GM21825 (cell line): ENCODE data around the gene ANK3.

ENCODE experiments used
- ATAC-seq: cut with Tn5 transposase; IDR thresholded peaks from one replicate; pipeline ENCODE4 v1.9.1; 2021; ENCODE audit warnings: mild to moderate bottlenecking, moderate library complexity; ENCODE audit not compliant: unreplicated experiment

ANK3 gene

DNA sequence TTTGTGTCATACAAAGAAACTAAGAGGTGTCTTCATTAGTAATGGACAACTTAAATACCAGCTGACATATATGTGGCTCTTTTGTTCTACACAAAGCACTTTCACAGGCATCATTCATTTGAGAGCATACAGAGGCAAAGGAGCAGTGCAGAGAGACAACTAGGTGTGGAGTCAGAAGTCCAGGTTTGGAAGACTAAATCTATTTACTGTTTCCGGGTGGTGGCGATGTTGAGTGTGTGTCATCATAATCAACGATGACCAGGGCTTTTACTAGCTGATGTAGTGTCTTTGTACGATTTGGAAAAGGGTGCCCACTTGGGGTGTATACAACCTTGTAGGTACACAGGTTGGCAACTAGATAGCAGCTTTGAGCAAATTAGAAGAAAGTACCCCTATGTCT is 287.9 kb downstream of the ANK3 start:
- ATAC-seq: no peak

DNA sequence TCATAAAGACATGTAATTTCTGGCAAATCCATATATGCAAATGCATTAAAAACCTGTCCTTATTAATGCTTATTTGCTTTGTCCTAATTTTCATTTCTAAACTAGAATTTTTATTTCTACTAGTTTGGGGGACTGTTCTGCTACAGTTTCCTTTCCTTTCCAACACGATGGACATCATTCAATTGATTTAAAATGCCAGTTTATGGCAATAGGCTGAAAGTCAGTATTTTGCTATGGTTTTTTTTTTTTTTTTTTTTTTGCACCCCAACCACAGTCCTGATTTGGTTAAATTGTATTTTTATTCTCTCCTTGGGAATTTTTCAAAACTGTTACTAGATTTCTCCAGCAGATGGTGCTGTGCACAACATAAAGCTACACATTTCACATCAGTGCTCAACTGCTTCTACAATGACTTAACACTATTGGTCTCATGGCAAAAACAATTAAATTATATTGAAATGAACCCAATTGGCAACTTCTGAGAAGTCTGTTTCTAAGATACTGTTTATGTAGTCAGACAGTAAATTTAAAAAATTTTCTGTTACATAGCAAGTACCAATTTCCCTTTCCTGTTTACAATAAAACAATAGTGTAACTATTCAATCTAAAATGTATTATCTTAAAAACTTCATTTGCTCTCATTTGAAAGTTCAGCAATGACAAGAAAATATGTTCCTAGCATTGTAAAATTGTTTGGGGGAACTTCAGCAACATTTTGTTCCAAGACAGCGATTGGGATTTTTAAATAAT is 289.5 kb downstream of the ANK3 start:
- no peak for ATAC-seq

DNA sequence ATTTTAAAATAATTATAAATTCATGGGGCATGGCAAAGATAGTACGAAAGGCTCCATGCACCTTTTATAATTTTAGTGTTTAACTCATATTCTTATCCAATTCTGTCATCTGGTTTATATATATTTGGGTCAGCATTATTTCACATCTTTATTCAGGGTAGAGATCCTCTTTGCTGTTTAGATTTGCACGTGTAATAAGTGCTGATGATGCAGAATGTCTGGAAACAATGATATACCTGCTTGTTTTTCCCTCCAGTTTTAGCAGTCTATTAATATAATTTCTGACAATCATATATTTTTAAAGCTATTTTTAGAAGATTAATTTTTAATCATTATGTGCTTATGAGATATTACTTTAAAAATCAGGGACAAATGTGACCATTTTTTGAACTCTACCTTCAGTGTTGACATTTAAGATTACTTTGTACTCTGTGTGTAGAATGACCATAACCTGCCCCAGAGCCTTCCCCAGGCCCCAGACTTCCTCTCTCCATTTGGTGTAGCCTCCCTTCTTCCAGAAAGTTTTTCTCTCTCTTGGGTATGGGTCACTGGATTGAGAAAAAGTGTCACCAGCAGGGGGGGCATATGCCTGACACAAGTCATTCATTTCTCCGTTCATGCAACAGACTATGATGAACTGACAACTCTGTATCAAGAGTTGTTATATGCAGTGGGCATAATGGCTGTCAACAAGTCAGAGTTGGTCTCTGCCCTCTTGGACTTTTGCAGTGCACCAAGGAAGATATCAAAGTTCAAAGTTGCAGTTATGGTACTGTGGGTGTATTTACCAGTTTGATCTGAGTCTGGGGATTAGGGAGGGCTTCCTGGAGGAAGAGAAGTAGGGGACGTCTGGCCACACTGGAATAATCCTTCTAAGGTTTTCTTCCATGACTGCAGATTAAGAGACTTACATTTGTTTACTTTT is 290.7 kb downstream of the ANK3 start:
- ATAC-seq: no peak

DNA sequence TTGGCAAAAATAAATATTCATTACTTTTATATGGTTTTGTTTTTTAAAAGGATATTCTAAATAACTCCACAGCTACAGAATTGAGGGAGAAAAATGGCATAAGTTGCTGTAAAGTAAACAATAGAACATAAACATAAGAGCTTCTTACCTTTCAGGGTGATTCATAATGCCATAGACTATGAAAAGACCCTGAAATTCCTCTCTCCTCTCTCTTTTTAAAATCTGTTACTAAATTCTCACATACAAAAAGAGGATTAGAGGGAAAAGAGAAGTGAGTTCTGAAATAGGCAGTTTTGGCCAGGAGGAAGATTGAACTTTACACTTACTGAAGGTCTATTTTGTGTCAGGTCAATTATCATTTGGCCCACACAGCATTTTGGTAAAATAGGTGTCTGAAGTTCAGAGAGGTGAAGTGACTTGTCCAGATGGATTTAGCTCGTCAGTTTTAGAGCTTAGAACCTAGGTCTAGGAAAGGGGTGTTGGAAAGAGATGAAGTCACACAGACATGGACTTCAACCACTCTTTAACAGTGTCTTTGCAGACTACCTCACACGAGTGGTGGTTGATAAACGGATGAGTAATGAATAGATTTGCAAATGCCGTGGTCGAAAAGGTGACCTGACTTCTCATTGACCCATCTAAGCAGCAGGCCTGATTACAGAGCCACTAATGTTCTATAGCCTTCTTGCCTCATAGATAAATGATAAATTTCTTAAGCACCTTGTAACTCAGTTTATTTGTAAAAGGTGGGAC is 292.7 kb downstream of the ANK3 start:
- ATAC-seq: peak; percentile 84

DNA sequence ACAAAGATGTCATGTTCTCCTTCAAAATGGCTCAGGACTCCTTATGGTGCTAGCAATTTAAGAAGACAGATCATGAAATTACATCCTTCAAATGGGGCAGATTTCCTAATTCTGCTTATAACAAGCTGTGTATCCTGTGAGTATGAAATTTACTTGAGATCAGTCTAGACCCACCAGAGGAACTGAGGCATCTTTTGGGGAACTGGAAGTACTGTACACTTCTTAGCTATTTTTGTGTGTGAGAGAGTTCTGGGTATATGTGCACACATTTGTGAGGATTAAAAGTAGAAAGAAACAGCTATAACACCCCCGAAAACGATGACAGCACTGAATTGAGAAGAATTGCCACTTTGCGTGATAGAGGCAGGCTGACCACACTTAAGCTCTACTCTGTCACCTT is 296.4 kb downstream of the ANK3 start:
- no peak for ATAC-seq

DNA sequence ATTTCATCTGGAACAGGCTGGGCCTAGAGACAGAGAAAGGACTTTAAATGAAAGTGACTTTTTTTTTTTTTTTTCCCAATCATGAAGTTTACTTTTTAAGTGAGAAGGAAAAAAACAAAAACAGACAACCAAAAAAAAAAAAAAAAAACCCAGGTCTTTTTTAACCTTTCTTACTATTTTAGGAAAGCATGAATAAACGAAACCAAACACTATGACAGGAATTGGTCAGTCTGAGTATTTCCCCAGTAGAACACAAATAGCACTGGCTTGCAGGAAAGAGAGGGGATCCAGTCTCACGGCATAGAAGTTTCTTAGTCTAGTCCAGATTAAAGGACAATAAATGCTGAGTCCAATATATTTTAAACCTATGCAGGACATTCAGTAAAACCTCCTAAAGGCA is 302.8 kb downstream of the ANK3 start:
- ATAC-seq: peak; percentile 81

DNA sequence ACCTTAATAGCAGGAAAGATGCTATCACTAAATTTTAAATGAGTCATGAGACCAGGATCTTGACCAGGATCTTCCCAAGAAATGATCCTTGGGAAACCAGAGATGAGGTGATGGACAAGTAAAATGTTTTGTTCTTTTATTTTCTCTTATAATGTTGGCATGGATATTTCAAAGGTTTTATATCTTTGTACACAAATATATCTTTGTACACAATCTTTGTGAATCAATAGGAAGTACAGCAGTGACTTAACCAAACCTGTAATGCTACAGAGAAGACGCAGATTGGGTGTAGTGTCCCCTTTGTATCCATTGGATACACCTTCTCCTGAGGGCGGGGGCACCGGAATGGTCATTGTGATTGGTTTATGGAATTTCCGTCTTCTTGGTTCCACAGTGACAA is 303.3 kb downstream of the ANK3 start:
- no peak for ATAC-seq

DNA sequence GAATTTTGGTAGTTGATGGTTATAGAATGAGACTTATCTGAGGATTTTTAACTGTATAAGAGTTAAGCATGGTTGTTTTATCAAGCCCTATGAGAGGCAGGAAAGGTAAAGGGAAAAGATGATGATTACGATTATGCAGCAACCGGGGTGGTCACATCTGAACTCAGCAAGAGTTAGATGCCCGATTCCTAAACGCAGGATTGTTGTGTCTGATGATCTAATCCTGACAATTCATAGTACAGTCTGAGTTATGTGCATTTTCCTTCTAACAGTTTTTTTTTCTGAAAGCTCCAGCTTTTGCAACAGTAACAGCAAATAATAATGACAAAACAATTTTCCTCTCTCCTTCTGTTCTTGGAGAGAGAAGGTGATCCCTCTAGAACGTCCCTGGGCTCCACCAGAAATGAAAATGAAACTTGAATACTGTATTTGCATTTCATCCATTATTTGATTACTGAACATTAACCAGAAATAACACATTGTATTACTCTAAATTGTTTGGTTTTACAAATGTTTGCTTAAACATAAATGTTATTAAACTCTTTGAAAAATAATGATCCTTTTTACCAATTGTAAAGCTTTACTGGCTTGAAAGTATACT is 306.8 kb downstream of the ANK3 start:
- ATAC-seq: no peak

DNA sequence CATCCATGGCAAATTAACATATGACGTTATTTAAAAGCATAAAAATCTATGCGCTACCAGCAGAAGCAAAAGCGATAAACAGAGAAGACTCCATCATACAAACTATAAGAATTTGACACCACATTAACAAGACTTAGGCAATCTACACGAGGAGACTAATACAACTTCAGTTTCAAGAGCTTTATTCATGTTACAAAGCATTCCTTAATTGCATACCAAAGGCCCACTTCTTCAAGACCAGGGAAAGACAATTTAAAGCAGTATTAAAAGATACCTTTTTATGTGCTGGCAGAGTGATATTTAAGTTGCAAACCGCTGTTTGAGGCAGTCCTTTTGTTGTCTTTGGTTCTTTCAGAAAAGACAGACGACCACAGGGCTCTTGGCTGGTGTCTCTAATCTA is 307.3 kb downstream of the ANK3 start:
- no peak for ATAC-seq

DNA sequence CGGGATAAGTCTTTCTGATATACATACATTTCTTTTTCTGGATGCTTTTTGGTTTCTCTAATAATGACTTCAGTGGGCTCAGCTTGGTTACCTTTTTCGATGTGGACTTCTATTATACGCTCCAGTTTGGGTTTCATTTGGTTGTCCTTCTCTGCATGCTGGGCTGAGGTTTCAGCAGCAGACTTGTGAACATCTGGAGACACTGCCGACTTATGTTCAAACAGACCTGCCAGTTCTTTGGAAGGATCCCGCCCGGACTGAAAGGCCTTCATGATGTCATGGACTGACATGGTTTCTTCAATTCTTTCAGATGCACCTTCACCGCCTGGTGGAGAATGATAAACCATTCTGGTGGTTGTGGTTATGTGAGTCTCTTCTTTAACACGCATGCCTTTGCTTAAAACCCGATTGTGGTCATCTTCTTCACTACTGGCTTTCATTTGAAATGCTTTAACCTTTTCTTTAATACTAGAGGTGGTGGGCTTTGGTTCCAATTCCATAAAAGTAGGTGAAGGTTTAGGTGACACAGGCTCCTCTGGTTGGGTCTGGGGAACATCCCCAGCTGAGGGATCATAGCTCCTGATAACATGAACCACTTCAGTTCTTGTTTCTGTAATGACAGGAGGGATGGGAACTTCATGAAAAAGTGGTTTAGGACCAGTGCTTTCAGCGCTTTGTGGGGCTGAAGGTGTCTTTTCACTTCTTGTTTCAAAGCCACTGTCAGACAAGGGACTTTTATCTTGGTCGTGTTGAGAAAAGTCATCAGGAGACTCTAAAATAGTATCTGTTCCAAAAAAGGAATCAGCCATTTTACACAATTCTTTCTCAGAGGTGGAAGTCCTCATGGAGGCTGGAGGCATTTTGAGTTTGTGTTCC is 315.7 kb downstream of the ANK3 start:
- ATAC-seq: peak; percentile 92

DNA sequence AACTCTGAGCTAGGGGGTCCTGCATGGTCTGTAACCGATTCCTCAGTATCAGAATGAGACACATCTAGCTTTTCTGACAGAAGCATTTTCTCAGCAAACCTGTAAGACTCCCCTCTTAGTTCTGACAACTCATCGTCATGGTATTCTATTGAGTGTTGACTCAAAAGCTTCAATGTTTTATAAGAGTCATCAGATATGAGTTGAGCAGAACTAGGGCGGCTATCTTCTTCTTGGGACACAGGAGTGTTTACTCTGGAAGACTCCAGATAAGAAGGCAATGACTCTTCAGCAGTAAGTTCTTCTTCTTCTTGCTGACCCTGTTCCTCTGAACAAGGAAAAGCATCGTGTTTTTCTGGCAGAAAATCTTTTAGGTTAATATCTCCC is 316.3 kb downstream of the ANK3 start:
- ATAC-seq: no peak

DNA sequence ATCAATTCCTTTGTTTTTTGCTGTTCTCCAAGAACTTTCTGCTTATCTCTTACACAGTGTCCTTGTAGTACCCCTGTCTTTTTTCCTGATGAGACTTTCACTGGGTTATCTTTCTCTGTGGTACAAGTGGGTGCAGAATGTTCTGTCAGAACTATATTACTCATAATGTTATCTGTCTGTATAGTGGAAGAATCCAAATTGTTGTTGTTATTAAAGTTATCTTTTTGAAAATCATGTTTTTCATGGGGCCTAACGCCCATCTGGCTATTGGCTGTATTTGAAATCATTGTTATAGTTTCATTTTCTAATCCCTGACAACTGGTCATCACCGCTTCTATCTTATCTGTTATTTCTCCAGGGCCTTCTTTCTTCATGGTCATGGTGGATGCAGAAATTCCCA is 320.4 kb downstream of the ANK3 start:
- ATAC-seq: no peak

DNA sequence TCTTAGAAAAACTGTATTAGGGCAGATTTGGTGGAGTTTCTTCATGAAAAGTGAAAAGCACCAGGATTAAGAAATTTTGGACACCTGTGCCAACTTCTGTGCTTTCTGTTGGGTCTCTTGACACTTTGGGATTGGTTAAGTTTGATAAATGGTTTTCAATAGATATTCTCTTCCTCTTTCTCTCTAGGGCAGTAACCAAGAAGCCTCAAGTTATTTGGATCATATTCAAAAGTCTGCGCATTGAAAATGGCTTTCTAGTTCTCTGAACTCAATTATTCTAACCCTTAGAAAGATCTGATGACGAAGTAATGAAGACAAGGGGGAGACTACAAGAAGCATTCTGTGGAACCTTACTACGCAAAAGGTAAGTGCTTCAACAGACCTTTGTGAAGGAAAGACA is 339.3 kb downstream of the ANK3 start:
- ATAC-seq: no peak

DNA sequence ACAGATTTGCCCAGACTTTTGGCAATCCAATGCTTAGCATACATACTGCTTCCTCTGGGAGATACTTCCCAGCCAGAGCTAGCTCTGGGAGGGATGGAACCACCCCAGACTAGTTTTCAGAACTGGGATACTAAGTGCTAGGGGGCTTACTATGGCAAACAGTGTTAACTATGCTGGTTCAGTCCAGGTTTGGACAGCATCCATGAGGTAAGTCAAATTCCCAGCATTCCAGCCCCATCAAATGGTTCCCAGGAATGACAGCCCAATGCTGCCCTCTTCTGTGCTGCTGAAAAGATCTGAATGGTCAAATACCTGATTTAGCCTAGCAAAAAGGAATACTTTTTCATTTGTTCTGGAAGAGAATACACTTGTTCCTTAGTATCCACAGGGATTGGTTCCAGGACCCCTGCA is 341.6 kb downstream of the ANK3 start:
- ATAC-seq: no peak

DNA sequence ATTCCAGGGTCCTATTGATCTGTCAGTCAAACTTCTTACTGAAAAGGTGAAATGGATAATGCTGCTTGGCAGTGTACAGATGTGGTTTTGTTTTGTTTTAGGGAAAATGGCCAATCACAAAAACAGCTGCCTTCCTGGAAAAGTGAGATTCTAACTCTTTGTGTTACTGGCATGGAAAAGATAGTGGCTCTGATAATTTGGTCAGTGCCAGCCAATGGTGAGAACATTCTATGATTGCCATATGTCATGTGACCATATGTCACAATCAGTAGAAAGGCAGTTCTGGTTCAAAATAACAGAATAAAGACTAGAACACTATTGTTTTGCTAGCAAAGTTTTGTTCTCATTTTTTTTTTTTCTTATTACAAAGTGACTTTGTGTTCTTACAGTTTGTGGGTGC is 344.1 kb downstream of the ANK3 start:
- ATAC-seq: no peak

DNA sequence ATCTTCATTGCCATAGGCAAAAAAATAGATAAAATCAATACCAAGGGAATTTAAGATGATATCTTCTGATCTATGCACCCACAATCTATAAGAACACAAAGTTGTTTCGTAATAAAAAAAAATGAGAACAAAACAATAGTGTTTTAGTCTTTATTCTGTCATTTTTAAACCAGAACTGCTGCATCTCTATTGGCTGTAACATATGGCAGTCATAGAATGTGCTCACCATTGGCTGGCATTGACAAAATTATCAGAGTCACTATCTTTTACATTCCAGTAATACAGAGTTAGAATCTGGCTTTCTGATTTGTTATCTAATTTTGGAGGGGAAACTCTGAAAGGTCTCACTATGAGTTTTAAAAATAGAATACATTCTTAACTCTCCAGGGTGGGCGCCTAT is 344.7 kb downstream of the ANK3 start:
- no peak for ATAC-seq

DNA sequence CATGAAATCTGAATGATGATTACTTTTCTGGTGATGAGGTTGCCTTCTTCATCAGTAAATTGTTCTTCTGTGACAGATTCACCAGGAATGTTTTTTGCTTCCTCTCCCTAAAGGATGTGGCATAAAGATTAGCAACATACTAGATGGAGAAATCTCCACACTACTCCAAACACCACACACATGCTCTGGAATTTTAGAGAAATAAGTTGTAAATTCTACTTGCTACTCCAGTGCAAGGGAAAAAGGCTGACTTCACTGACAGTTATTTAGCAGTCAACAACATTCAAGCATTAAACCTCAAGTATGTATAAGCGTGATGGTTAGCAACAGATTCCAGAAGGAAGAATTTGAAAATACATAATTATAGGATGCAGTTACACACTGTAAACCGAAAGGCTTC is 345.4 kb downstream of the ANK3 start:
- ATAC-seq: no peak

DNA sequence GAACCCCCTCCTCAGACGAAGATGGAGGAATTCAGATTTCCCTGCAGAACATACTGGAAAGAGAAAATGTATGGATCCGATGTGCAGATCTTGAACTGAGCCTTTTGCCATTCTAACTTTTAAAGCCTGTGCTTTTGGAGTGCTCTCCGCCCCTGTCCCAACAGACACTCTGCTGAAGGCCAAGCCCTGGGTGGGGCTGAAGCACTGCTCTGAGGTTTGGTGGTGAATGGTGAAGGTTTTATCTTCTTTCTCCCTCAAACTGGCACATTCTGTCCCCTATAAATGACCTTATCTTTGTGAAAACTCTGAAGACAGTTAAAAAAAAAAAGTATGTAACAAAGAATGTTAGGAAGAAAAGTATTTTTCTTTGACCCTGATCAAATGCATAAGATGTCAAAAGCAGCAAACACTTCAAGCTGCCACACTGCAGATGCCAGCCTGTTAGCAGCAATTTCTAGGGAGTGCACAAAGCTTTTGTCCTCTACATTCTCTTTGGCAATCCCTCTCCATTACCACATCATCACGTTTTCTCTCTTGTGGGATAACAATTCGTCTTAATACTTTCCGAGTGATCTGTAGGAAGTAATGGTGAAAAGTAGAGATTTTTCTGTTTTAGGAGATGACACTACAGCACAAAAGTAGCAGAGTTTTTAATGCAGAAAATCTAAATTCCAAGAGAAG is 346.0 kb downstream of the ANK3 start:
- no peak for ATAC-seq

DNA sequence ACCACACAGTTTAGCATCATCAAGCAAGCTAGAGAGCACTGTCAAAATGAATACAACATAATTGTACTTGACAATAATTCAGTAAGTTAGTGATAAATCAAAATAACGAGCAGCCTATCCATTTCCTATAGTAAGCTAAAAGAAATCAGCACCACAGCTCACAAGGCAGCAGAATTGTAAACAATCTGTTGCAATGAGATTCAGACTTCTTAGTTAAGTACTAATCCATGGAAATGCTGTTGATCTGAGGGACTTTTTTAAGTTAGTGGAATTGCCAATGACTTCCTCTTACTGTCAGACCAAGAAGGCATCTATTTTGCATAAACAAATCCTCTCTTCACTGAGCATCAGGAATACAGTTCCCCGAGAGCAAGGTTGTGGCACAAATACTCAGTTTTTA is 346.8 kb downstream of the ANK3 start:
- no peak for ATAC-seq

DNA sequence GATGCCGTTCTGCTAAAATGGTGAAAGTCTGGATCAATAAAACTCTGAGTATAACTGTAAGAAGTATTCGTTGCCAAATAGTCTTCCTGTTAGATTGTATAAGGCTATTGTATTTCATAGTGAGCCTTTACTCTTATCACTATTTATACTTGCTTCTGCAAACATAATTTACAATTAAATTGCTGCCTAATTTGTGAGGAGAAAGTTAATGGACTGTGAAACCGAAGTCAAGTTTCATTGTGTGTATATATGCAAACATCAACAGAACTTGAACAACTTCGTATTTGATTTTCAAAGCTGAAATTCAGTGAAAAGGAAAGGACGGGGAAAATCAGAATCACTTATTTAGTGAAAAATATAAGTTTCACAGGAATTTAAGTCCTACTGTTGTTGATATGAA is 347.4 kb downstream of the ANK3 start:
- ATAC-seq: no peak
